ENCODE data around the gene RAD51B. TPM values are rescaled to one million over a fixed set of nuclear protein-coding genes. Genes with fewer than 3 reads are reported as not detected.
"Not testable (repeated sequence)": the region's sequence is repeated elsewhere in the genome, so short reads cannot be mapped to it uniquely, and the experiment has no call there.

RAD51B gene
- total and polyA plus RNA-seq, 4 experiments from 2014 or later = 22.0 to 35.7 (median 31.4) TPM

- Histone ChIP-seq H3K27me3 (ENCODE audit: insufficient read depth, low read length) (no peaks in the 10 kb centered on the region), H3K4me1 (ENCODE audit: insufficient read depth, low read length) (peaks cover 74% of the 10 kb centered on the region), H3K36me3 (ENCODE audit: insufficient read depth, low read length) (no peaks in the 10 kb centered on the region), H3K9me3 (ENCODE audit: control insufficient read depth in 1 of 2, low read length in 2 of 2) (no peaks in the 10 kb centered on the region), H3K27ac (ENCODE audit: low read depth, low read length) (peak overlapping the region; percentile 69), H3K4me3 (ENCODE audit: low read length in 2 of 2) (no peak overlapping the region)
- POLR2A ChIA-PET (ENCODE audit: partially characterized antibody) = interaction anchor here (0.9 to 10.7 kb wide), 29 partner anchors 8 to 531 kb away, joined by 3 to 207 read pairs (median 8); partner anchors contain the start of gene ZFP36L1
- H3K27me3 Mint-ChIP-seq = no peaks in the 10 kb centered on the region
- CTCF ChIA-PET (ENCODE audit: partially characterized antibody) = interaction anchor here (0.7 to 8.6 kb wide), 20 partner anchors 9 to 532 kb away, joined by 3 to 65 read pairs (median 7); no protein-coding TSS in a partner anchor
- no peak for DNase-seq
- no peaks in the 10 kb centered on the region for H3K9me3 Mint-ChIP-seq
- H3K4me1 Mint-ChIP-seq = peaks cover 61 to 88% (median 75%) of the 10 kb centered on the region in 4 donors
- H3K36me3 Mint-ChIP-seq = no peaks in the 10 kb centered on the region
- H3K27ac Mint-ChIP-seq = peak overlapping the region; percentile 94 to 99 (median 95)
- peak overlapping the region in 4 of 8 donors; percentile 64 to 81 (median 78) for H3K4me3 Mint-ChIP-seq
- intact Hi-C loops (cut with micrococcal nuclease) = loop anchor here (5.0 to 10.0 kb wide), 3 partner anchors 83 to 400 kb away; no protein-coding TSS in a partner anchor
Measured at GRCh38 chr14:68284333-68284732, 464.8 kb downstream of the RAD51B start.

GRCh38 chr14:68284834-68285233 lies 465.3 kb downstream of the RAD51B start:
- ChIA-PET POLR2A (ENCODE audit: partially characterized antibody) (interaction anchor here (0.7 to 10.7 kb wide), 18 partner anchors 8 to 530 kb away, joined by 3 to 207 read pairs (median 10); partner anchors contain the start of gene ZFP36L1), CTCF (ENCODE audit: partially characterized antibody) (interaction anchor here (1.0 to 8.6 kb wide), 9 partner anchors 9 to 531 kb away, joined by 3 to 65 read pairs (median 7); no protein-coding TSS in a partner anchor)
- no peaks in the 10 kb centered on the region for H3K9me3 ChIP-seq (ENCODE audit: control insufficient read depth in 1 of 2, low read length in 2 of 2)
- intact Hi-C loops (cut with micrococcal nuclease) = loop anchor here (5.0 to 10.0 kb wide), 3 partner anchors 82 to 400 kb away; no protein-coding TSS in a partner anchor
- no peak for DNase-seq
- H3K27ac ChIP-seq (ENCODE audit: low read depth, low read length) = peak overlapping the region; percentile 69
- Mint-ChIP-seq H3K9me3 (no peaks in the 10 kb centered on the region), H3K4me1 (peaks cover 61 to 88% (median 75%) of the 10 kb centered on the region in 4 donors), H3K27me3 (no peaks in the 10 kb centered on the region), H3K27ac (peak overlapping the region; percentile 85 to 99 (median 94)), H3K4me3 (peak overlapping the region in 7 of 8 donors; percentile 47 to 81 (median 67)), H3K36me3 (no peaks in the 10 kb centered on the region)
- H3K4me3 ChIP-seq (ENCODE audit: low read length in 2 of 2) = peak overlapping the region in 1 of 2 donors; percentile 29
- H3K36me3 ChIP-seq (ENCODE audit: insufficient read depth, low read length) = no peaks in the 10 kb centered on the region
- H3K4me1 ChIP-seq (ENCODE audit: insufficient read depth, low read length) = peaks cover 74% of the 10 kb centered on the region
- H3K27me3 ChIP-seq (ENCODE audit: insufficient read depth, low read length) = no peaks in the 10 kb centered on the region

GRCh38 chr14:68285421-68286179 lies 466.0 kb downstream of the RAD51B start:
- CTCF ChIA-PET (ENCODE audit: partially characterized antibody) = interaction anchor here (1.0 to 8.6 kb wide), 10 partner anchors 8 to 532 kb away, joined by 3 to 65 read pairs (median 4); no protein-coding TSS in a partner anchor
- no peaks in the 10 kb centered on the region for H3K36me3 Mint-ChIP-seq
- Histone ChIP-seq H3K4me3 (ENCODE audit: low read length in 2 of 2) (peak overlapping the region in 1 of 2 donors; percentile 29), H3K27me3 (ENCODE audit: insufficient read depth, low read length) (no peaks in the 10 kb centered on the region), H3K36me3 (ENCODE audit: insufficient read depth, low read length) (no peaks in the 10 kb centered on the region), H3K4me1 (ENCODE audit: insufficient read depth, low read length) (peaks cover 74% of the 10 kb centered on the region), H3K9me3 (ENCODE audit: control insufficient read depth in 1 of 2, low read length in 2 of 2) (no peaks in the 10 kb centered on the region), H3K27ac (ENCODE audit: low read depth, low read length) (peak overlapping the region; percentile 69)
- no peaks in the 10 kb centered on the region for H3K27me3 Mint-ChIP-seq
- peak overlapping the region; percentile 47 to 81 (median 67) for H3K4me3 Mint-ChIP-seq
- H3K27ac Mint-ChIP-seq = peak overlapping the region; percentile 85 to 99 (median 94)
- intact Hi-C loops (cut with micrococcal nuclease) = loop anchor here (10.0 kb wide), 2 partner anchors 219 to 399 kb away; no protein-coding TSS in a partner anchor
- no peaks in the 10 kb centered on the region for H3K9me3 Mint-ChIP-seq
- H3K4me1 Mint-ChIP-seq = peaks cover 58 to 82% (median 71%) of the 10 kb centered on the region in 4 donors
- DNase-seq = peak; percentile 52 to 71 (median 60)
- POLR2A ChIA-PET (ENCODE audit: partially characterized antibody) = interaction anchor here (0.7 to 10.7 kb wide), 17 partner anchors 9 to 529 kb away, joined by 3 to 207 read pairs (median 9); partner anchors contain the start of gene ZFP36L1

- H3K27me3 ChIP-seq (ENCODE audit: insufficient read depth, low read length) = no peaks in the 10 kb centered on the region
- peak overlapping the region; percentile 69 for H3K27ac ChIP-seq (ENCODE audit: low read depth, low read length)
- Mint-ChIP-seq H3K27ac (peak overlapping the region; percentile 68 to 99 (median 94)), H3K4me1 (peaks cover 56 to 75% (median 66%) of the 10 kb centered on the region in 4 donors), H3K4me3 (peak overlapping the region in 3 of 8 donors; percentile 1 to 55 (median 8)), H3K27me3 (no peaks in the 10 kb centered on the region), H3K36me3 (no peaks in the 10 kb centered on the region), H3K9me3 (no peaks in the 10 kb centered on the region)
- peaks cover 75% of the 10 kb centered on the region for H3K4me1 ChIP-seq (ENCODE audit: insufficient read depth, low read length)
- H3K9me3 ChIP-seq (ENCODE audit: control insufficient read depth in 1 of 2, low read length in 2 of 2) = no peaks in the 10 kb centered on the region
- no peaks in the 10 kb centered on the region for H3K36me3 ChIP-seq (ENCODE audit: insufficient read depth, low read length)
- ChIA-PET CTCF (ENCODE audit: partially characterized antibody) (interaction anchor here (1.1 to 8.6 kb wide), 7 partner anchors 10 to 531 kb away, joined by 3 to 65 read pairs (median 4); no protein-coding TSS in a partner anchor), POLR2A (ENCODE audit: partially characterized antibody) (interaction anchor here (0.8 to 10.7 kb wide), 10 partner anchors 13 to 528 kb away, joined by 3 to 207 read pairs (median 13); partner anchors contain the start of gene ZFP36L1)
- H3K4me3 ChIP-seq (ENCODE audit: low read length in 2 of 2) = no peak overlapping the region
- intact Hi-C loops (cut with micrococcal nuclease) = loop anchor here (10.0 kb wide), 2 partner anchors 218 to 398 kb away; no protein-coding TSS in a partner anchor
- DNase-seq = no peak
Measured at GRCh38 chr14:68286667-68287066, 467.1 kb downstream of the RAD51B start.

GRCh38 chr14:68289452-68289851 lies 469.9 kb downstream of the RAD51B start:
- H3K9me3 Mint-ChIP-seq; H3K4me3 Mint-ChIP-seq; H3K4me3 ChIP-seq (ENCODE audit: low read length in 2 of 2); H3K27ac ChIP-seq (ENCODE audit: low read depth, low read length); H3K36me3 ChIP-seq (ENCODE audit: insufficient read depth, low read length); H3K27ac Mint-ChIP-seq; DNase-seq; H3K36me3 Mint-ChIP-seq; H3K27me3 Mint-ChIP-seq; H3K27me3 ChIP-seq (ENCODE audit: insufficient read depth, low read length); H3K9me3 ChIP-seq (ENCODE audit: control insufficient read depth in 1 of 2, low read length in 2 of 2): not testable (repeated sequence)
- intact Hi-C loops (cut with micrococcal nuclease) = loop anchor here (10.0 kb wide), 2 partner anchors 215 to 395 kb away; no protein-coding TSS in a partner anchor
- POLR2A ChIA-PET (ENCODE audit: partially characterized antibody) = interaction anchor here (1.0 to 10.7 kb wide), 3 partner anchors 9 to 525 kb away, joined by 4 to 207 read pairs (median 79); partner anchors contain the start of gene ZFP36L1
- CTCF ChIA-PET (ENCODE audit: partially characterized antibody) = interaction anchor here (1.1 to 8.6 kb wide), 3 partner anchors 42 to 500 kb away, joined by 3 to 65 read pairs (median 4); no protein-coding TSS in a partner anchor
- peaks cover 53 to 72% (median 62%) of the 10 kb centered on the region in 4 donors for H3K4me1 Mint-ChIP-seq
- H3K4me1 ChIP-seq (ENCODE audit: insufficient read depth, low read length) = peaks cover 75% of the 10 kb centered on the region

- peak overlapping the region; percentile 29 to 96 (median 79) for H3K27ac Mint-ChIP-seq
- intact Hi-C loops (cut with micrococcal nuclease) = no loop called here
- Histone ChIP-seq H3K27ac (ENCODE audit: low read depth, low read length) (peak overlapping the region; percentile 11), H3K4me1 (ENCODE audit: insufficient read depth, low read length) (peaks cover 57% of the 10 kb centered on the region), H3K27me3 (ENCODE audit: insufficient read depth, low read length) (no peaks in the 10 kb centered on the region), H3K36me3 (ENCODE audit: insufficient read depth, low read length) (no peaks in the 10 kb centered on the region), H3K4me3 (ENCODE audit: low read length in 2 of 2) (no peak overlapping the region), H3K9me3 (ENCODE audit: control insufficient read depth in 1 of 2, low read length in 2 of 2) (no peaks in the 10 kb centered on the region)
- H3K4me3 Mint-ChIP-seq = peak overlapping the region in 3 of 8 donors; percentile 28 to 67 (median 44)
- no peaks in the 10 kb centered on the region for H3K36me3 Mint-ChIP-seq
- no peaks in the 10 kb centered on the region for H3K27me3 Mint-ChIP-seq
- H3K9me3 Mint-ChIP-seq = no peaks in the 10 kb centered on the region
- ChIA-PET POLR2A (ENCODE audit: partially characterized antibody) (interaction anchor here (0.8 to 2.5 kb wide), 9 partner anchors 9 to 523 kb away, joined by 3 to 25 read pairs (median 6); partner anchors contain the start of gene ZFP36L1), CTCF (ENCODE audit: partially characterized antibody) (interaction anchor here (0.9 to 2.5 kb wide), 4 partner anchors 9 to 497 kb away, joined by 3 to 10 read pairs (median 7); no protein-coding TSS in a partner anchor)
- no peak for DNase-seq
- H3K4me1 Mint-ChIP-seq = peaks cover 39 to 64% (median 47%) of the 10 kb centered on the region in 4 donors
Measured at GRCh38 chr14:68291820-68292219, 472.2 kb downstream of the RAD51B start.

All from CD4-positive, alpha-beta memory T cell (primary cell).